ENCODE data around the gene ATMIN. TPM values are rescaled to one million over a fixed set of nuclear protein-coding genes. Genes with fewer than 3 reads are reported as not detected.

ATMIN gene
- 28.8 to 35.1 TPM (median 33.4 TPM) in 5 replicates for total RNA-seq (2022; extraction: Qiagen RNA extraction; ENCODE audit: low read depth)

GRCh38 chr16:81035398-81035974, at the start of gene ATMIN:
ATMIN (plus strand) TSS chr16:81035842; CDS start chr16:81035871, 29 bp downstream.

GRCh38 chr16:81006813-81007695, 28.6 kb upstream of the ATMIN start, which contains the start of the genes CENPN and CMC2:
CENPN (plus strand) TSS chr16:81007214; CDS start chr16:81011940, 4,726 bp downstream.
CMC2 (minus strand) TSS chr16:81006885; CDS start chr16:80997394, 9,491 bp downstream.

GRCh38 chr16:81077076-81077940, 41.7 kb downstream of the ATMIN start, which contains the start of gene C16orf46:
C16orf46 (minus strand) TSS chr16:81077238; CDS start chr16:81063955, 13,283 bp downstream.

GRCh38 chr16:81095953-81096714, 60.5 kb downstream of the ATMIN start, which contains the start of gene GCSH:
GCSH (minus strand) TSS chr16:81096395; CDS start chr16:81096278, 117 bp downstream.

Other genes with a start within 250 kb of the ATMIN start
- 0.33 to 0.79 TPM (median 0.50 TPM) in 5 replicates for gene CDYL2, start 231.2 kb upstream of the ATMIN start, total RNA-seq (2022; extraction: Qiagen RNA extraction; ENCODE audit: low read depth)
- 121 to 136 TPM (median 130 TPM) in 5 replicates for gene CMC2, start 29.0 kb upstream of the ATMIN start, total RNA-seq (2022; extraction: Qiagen RNA extraction; ENCODE audit: low read depth)
- 61.4 to 111 TPM (median 67.5 TPM) in 5 replicates for gene CENPN, start 28.6 kb upstream of the ATMIN start, total RNA-seq (2022; extraction: Qiagen RNA extraction; ENCODE audit: low read depth)
- gene C16orf46, start 41.4 kb downstream of the ATMIN start, total RNA-seq (2022; extraction: Qiagen RNA extraction; ENCODE audit: low read depth), result 0.41 to 1.5 TPM (median 1.1 TPM) in 5 replicates
- 51.5 to 67.4 TPM (median 61.9 TPM) in 5 replicates for gene GCSH, start 60.6 kb downstream of the ATMIN start, total RNA-seq (2022; extraction: Qiagen RNA extraction; ENCODE audit: low read depth)
- gene BCO1, start 202.8 kb downstream of the ATMIN start, total RNA-seq (2022; extraction: Qiagen RNA extraction; ENCODE audit: low read depth), result 0.81 to 1.1 TPM (median 1.1 TPM) in 5 replicates

Measured in A549 treated with GW870086 at 1 μM for 4 hours (cell line).